Suprapubic skin (tissue), 4 donors: ENCODE data around the gene AIRE. TPM values are rescaled to one million over a fixed set of nuclear protein-coding genes. Genes with fewer than 3 reads are reported as not detected.

Experiments
- DNase-seq, 2 donors: peaks; one replicate each; pipeline ENCODE4 v3.0.0-alpha.2; 2019; ENCODE audit warnings: low spot score in 2 of 2
- H3K27ac ChIP-seq: fragments of 200-600 bp; sonication (generic); one replicate; pipeline ENCODE4 v1.5.1; 2019
- H3K27me3 ChIP-seq: fragments of 200-600 bp; sonication (generic); one replicate; pipeline ENCODE4 v1.5.1; 2019
- H3K36me3 ChIP-seq: fragments of 200-600 bp; sonication (generic); one replicate; pipeline ENCODE4 v1.5.1; 2019
- H3K4me1 ChIP-seq: fragments of 200-600 bp; sonication (generic); one replicate; pipeline ENCODE4 v1.5.1; 2019
- H3K4me3 ChIP-seq: fragments of 200-600 bp; sonication (generic); one replicate; pipeline ENCODE4 v1.5.1; 2019; ENCODE audit warnings: mild to moderate bottlenecking
- H3K9me3 ChIP-seq: fragments of 200-600 bp; sonication (generic); one replicate; pipeline ENCODE4 v1.5.1; 2019
- CTCF ChIP-seq, 2 donors: fragments of 200-600 bp in 1 of 2; fragments of 450-650 bp in 1 of 2; sonication (generic) in 1 of 2; IDR thresholded peaks; one replicate each; pipeline ENCODE4 v1.5.1; 2016 to 2019; ENCODE audit warnings: antibody characterized with exemption in 2 of 2, mild to moderate bottlenecking in 1 of 2, moderate library complexity in 1 of 2
- EP300 ChIP-seq: sonication (generic); formaldehyde crosslinking; IDR thresholded peaks from one replicate; pipeline ENCODE4 v1.6.1; 2017; ENCODE audit warnings: antibody characterized with exemption
- POLR2A ChIP-seq, 2 donors: fragments of 450-650 bp; IDR thresholded peaks; one replicate each; pipeline ENCODE4 v1.6.1; 2017; ENCODE audit warnings: antibody characterized with exemption in 2 of 2, mild to moderate bottlenecking in 2 of 2, moderate library complexity in 2 of 2
- POLR2AphosphoS5 ChIP-seq, 3 donors: sonication (generic); formaldehyde crosslinking; IDR thresholded peaks; one replicate each; pipeline ENCODE4 v1.6.1; 2017; ENCODE audit warnings: antibody characterized with exemption in 3 of 3
- WGBS: methylation state at CpG from one replicate; pipeline ENCODE4 v1.1.5; 2018; 5-methylcytosine and 5-hydroxymethylcytosine counted together
- total RNA-seq, 4 donors: library from RNA; depleted of rRNA; stranded (reverse); fragments of >200 nt; gene quantifications; one replicate each; pipeline ENCODE4 v1.1.0, GENCODE V29; 2016

Gene AIRE
- total RNA-seq, 4 donors from 2014 or later, result not detected

GRCh38 chr21:44293551-44294231, 8.0 kb downstream of the AIRE start:
- Histone ChIP-seq H3K36me3 (no peaks in the 10 kb centered on the region), H3K27me3 (peaks cover 9% of the 10 kb centered on the region), H3K4me3 (no peak overlapping the region), H3K4me1 (peaks cover 28% of the 10 kb centered on the region), H3K27ac (no peak overlapping the region), H3K9me3 (no peaks in the 10 kb centered on the region)
- TF ChIP-seq CTCF (IDR thresholded peaks at IDR 0.05) (no peak), POLR2A (IDR thresholded peaks at IDR 0.05) (no peak), POLR2AphosphoS5 (IDR thresholded peaks at IDR 0.05) (no peak), EP300 (no peak)
- no peak for DNase-seq
- WGBS, result no CpG with 5 or more reads among the region's 33 CpGs

GRCh38 chr21:44294391-44295162, 8.9 kb downstream of the AIRE start:
- no peak for TF ChIP-seq POLR2A (IDR thresholded peaks at IDR 0.05)
- H3K27me3 ChIP-seq, result peaks cover 9% of the 10 kb centered on the region
- no peak for DNase-seq
- 70% methylated on average over 4 of the region's 26 CpGs for WGBS
- no peaks in the 10 kb centered on the region for H3K36me3 ChIP-seq
- peaks cover 37% of the 10 kb centered on the region for H3K4me1 ChIP-seq
- no peak overlapping the region for H3K4me3 ChIP-seq
- H3K27ac ChIP-seq, result no peak overlapping the region
- H3K9me3 ChIP-seq, result no peaks in the 10 kb centered on the region

GRCh38 chr21:44295163-44295573, 9.5 kb downstream of the AIRE start:
- peaks cover 9% of the 10 kb centered on the region for H3K27me3 ChIP-seq
- H3K9me3 ChIP-seq, result no peaks in the 10 kb centered on the region
- no peak overlapping the region for H3K27ac ChIP-seq
- WGBS, result 51% methylated on average over 13 of the region's 14 CpGs
- DNase-seq, result no peak
- H3K36me3 ChIP-seq, result no peaks in the 10 kb centered on the region
- no peak overlapping the region for H3K4me3 ChIP-seq
- TF ChIP-seq POLR2A (IDR thresholded peaks at IDR 0.05), result no peak
- no peak for TF ChIP-seq EP300
- TF ChIP-seq CTCF (IDR thresholded peaks at IDR 0.05), result no peak
- TF ChIP-seq POLR2AphosphoS5 (IDR thresholded peaks at IDR 0.05), result no peak
- H3K4me1 ChIP-seq, result peaks cover 39% of the 10 kb centered on the region

- DNase-seq, result no peak
- Histone ChIP-seq H3K36me3 (no peaks in the 10 kb centered on the region), H3K27ac (no peak overlapping the region), H3K9me3 (no peaks in the 10 kb centered on the region), H3K27me3 (peaks cover 9% of the 10 kb centered on the region), H3K4me3 (no peak overlapping the region), H3K4me1 (peaks cover 41% of the 10 kb centered on the region)
- TF ChIP-seq POLR2A (IDR thresholded peaks at IDR 0.05), result no peak
- no peak for TF ChIP-seq POLR2AphosphoS5 (IDR thresholded peaks at IDR 0.05)
- TF ChIP-seq CTCF (IDR thresholded peaks at IDR 0.05), result no peak
- no peak for TF ChIP-seq EP300
- 62% methylated on average over 2 of the region's 10 CpGs for WGBS
Observed at GRCh38 chr21:44295646-44296045, 10.0 kb downstream of the AIRE start.

- Histone ChIP-seq H3K9me3 (no peaks in the 10 kb centered on the region), H3K27me3 (peaks cover 9% of the 10 kb centered on the region), H3K27ac (no peak overlapping the region), H3K4me1 (peaks cover 46% of the 10 kb centered on the region), H3K36me3 (no peaks in the 10 kb centered on the region), H3K4me3 (no peak overlapping the region)
- DNase-seq, result no peak
- TF ChIP-seq POLR2A (IDR thresholded peaks at IDR 0.05) (no peak), POLR2AphosphoS5 (IDR thresholded peaks at IDR 0.05) (no peak), EP300 (no peak)
- WGBS, result 73% methylated on average over 2 of the region's 12 CpGs
Observed at GRCh38 chr21:44296103-44296519, 10.4 kb downstream of the AIRE start.

GRCh38 chr21:44296916-44297315, 11.2 kb downstream of the AIRE start:
- TF ChIP-seq POLR2A (IDR thresholded peaks at IDR 0.05) (no peak), CTCF (IDR thresholded peaks at IDR 0.05) (no peak), POLR2AphosphoS5 (IDR thresholded peaks at IDR 0.05) (no peak), EP300 (no peak)
- H3K27me3 ChIP-seq, result peaks cover 9% of the 10 kb centered on the region
- DNase-seq, result no peak
- no peaks in the 10 kb centered on the region for H3K9me3 ChIP-seq
- H3K36me3 ChIP-seq, result no peaks in the 10 kb centered on the region
- no peak overlapping the region for H3K4me3 ChIP-seq
- 63% methylated on average over 5 of the region's 13 CpGs for WGBS
- peaks cover 54% of the 10 kb centered on the region for H3K4me1 ChIP-seq
- no peak overlapping the region for H3K27ac ChIP-seq
